NCI-H526 treated with DMSO at 0.1 percent for 48 hours (cell line): ENCODE results near the gene GRIN2D.

Source experiments
- DNase-seq: peaks from one replicate; lab custom pipeline; 2025; lab: John Stamatoyannopoulos, UW

GRIN2D gene

DNA sequence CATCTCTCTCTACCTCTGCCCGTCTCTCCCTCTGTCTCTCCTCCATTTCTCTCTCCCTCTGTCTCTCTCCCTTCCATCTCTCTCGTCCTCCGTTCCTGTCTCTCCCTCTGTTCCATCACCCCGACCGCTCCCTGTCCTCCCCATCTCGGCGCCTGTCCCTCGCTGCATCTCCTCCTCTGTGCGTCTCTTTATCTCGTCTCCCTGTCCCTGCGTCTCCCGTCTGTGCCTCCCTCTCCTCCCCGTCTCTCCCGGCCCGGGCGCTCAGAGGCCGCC, 4.6 kb downstream of the GRIN2D start:
- no peak for DNase-seq

DNA sequence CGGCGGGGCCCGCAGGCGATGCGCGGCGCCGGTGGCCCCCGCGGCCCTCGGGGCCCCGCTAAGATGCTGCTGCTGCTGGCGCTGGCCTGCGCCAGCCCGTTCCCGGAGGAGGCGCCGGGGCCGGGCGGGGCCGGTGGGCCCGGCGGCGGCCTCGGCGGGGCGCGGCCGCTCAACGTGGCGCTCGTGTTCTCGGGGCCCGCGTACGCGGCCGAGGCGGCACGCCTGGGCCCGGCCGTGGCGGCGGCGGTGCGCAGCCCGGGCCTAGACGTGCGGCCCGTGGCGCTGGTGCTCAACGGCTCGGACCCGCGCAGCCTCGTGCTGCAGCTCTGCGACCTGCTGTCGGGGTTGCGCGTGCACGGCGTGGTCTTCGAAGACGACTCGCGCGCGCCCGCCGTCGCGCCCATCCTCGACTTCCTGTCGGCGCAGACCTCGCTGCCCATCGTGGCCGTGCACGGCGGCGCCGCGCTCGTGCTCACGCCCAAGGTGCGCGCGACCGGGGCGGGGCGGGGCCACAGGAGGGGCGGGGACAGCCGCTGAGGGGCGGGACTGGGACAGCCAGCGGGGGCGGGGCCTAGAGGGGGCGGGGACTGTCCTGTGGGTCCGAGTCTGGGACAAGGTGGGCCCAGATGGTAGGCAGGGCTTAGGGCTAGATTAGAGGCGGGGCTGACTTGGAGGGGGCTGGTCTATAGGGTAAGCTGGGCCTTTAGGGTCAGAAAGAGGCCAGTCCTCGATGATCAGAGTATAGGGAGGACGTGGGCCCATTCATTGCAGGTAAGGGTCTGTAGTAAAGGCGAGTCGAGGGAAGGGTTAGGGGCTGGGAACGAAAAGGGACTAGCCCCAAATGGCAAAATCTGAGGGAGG, 5.1 kb downstream of the GRIN2D start:
- peak; percentile 51 for DNase-seq

DNA sequence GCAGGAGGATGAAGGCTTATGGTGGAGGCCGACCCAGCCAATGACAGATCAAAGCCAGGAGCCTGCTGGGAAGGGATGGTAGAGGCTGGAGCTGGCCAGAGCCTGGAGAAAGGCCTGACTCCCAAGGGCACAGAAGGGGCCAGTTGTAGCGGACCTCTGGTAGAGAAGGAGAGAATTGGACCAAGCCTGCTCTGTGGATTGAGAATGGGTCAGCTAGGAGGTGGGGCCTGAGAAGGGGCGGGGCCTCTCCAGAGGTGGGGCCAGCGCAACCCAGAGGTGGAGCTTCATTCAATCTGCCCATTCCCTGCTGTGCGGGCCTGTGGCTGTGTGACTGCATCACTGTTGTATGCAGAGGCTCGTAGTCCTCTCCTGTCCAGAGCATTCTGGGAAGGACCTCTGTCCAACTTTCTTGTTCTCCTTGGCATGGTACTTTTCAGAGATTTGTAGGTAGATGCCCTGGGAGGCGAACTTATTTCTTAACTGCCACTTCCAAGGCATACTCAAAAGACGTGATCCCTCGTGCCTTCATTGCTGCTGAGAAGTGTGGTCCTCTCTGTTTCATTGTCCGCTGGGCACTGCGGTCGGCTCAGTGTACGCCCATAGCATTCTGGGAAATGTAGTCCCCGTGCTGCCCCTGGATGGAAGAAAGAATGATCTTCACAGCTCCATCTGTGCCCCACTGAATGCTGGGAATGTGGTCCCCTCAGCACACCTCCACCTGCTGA, 6.7 kb downstream of the GRIN2D start:
- peak; percentile 71 for DNase-seq

DNA sequence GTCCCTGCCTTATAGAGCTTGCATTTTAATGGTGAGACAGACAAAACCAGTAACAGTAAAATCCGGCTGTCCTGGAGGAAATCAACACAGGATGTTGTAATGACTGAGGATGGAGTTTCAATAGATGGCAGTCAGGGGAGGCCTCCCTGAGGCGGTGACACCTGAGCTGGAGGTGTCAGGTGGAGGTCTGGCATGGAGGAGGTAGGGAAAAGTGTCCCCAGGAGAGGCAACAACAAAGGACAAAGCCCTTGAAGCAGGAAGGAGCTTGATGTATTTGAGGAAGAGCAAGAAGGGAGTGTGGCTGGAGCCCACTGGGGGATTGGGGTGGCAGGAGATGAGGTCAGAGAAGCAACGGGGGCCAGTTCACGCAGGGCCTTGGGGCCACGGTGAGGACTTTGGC, 7.8 kb downstream of the GRIN2D start:
- DNase-seq = no peak

DNA sequence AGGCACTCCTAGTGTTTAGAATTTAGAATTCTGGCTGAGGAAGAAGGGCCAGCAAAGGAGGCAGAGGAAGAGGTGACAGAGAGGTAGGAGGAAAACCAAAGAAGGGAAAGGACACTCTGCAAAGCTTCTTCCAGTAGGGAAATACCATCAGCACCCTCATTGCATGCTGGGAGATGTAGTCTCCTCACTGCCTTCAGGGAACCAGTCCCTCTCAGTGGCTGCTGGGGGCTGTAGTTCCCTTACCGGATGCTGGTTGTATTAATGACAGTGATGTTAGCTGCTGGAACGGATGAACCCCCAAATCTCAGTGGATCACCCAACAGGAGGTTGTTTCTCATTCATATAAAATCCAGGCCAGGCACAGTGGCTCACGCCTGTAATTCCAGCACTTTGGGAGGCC, 10.1 kb downstream of the GRIN2D start:
- peak; percentile 41 for DNase-seq

DNA sequence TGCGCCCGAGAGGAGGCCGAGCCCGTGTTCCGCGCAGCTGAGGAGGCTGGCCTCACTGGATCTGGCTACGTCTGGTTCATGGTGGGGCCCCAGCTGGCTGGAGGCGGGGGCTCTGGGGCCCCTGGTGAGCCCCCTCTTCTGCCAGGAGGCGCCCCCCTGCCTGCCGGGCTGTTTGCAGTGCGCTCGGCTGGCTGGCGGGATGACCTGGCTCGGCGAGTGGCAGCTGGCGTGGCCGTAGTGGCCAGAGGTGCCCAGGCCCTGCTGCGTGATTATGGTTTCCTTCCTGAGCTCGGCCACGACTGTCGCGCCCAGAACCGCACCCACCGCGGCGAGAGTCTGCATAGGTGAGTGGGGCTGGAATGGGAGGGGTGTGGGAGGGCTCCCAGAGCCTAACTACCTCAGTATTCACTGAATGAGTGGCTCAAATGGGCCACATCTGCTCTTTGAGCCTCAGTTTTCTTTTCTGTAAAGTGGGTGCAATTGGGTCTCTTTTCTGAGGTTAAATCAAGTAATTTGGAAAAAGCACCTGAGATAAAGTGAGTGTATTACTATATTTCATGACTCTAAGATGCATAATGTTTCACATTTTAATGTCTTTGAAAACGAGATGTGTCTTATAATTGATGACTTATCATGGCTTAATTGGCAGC, 11.7 kb downstream of the GRIN2D start:
- DNase-seq = no peak

DNA sequence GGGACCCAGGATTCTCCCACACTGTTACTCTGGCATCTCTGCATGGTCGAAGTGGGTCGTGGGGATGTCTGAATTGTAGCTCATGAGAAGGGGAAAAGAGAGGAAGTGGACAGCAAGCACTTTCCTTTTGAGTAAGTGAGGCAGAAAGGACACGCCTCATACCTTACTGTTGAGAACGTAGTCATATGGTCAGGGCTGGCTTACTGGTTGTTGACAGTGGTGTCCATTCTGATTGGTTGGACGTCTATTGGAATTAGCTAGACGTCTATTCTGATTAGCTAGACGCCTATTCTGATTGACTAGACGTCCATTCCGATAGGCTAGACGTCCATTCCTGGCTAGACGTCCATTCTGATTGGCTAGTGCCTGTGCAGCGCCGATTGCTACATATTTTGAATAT, 12.4 kb downstream of the GRIN2D start:
- no peak for DNase-seq

DNA sequence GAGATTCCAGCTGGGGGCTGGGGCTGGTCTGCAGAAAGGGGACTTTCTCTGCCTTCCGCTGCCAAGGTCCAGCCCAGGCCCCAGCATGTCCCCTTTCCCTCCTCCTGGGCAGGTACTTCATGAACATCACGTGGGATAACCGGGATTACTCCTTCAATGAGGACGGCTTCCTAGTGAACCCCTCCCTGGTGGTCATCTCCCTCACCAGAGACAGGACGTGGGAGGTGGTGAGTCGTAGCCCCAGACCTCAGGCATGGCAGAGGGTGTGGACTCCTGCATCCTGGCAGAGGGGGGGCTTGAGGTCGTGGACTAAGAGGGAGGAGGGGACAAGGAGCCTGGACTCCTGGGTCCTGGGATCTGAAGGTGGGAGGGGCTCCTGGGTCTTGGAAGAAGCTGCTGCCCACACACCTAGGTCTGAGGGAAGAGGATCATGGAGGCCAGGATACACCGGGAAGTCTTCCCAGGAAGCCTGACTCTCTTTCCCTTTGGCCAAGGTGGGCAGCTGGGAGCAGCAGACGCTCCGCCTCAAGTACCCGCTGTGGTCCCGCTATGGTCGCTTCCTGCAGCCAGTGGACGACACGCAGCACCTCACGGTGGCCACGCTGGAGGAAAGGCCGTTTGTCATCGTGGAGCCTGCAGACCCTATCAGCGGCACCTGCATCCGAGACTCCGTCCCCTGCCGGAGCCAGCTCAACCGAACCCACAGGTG, 20.6 kb downstream of the GRIN2D start:
- no peak for DNase-seq

DNA sequence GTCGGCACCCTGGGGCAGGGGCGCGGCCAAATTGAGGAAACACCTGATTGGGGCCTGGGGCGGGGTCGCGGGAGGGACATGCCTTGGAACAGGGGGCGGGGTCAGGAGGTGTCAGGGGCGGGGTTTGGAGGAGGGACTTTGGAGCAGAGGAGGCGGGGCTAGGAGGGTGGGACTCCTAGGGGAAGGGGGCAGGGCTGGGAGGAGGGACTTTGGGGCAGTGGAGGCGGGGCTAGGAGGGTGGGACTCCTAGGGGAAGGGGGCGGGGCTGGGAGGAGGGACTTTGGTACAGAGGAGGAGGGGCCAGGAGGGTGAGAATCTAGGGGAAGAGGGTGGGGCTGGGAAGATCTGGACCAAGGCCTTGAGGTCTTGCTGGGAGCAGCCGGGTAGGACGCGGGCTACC, 21.9 kb downstream of the GRIN2D start:
- DNase-seq = peak; percentile 40

DNA sequence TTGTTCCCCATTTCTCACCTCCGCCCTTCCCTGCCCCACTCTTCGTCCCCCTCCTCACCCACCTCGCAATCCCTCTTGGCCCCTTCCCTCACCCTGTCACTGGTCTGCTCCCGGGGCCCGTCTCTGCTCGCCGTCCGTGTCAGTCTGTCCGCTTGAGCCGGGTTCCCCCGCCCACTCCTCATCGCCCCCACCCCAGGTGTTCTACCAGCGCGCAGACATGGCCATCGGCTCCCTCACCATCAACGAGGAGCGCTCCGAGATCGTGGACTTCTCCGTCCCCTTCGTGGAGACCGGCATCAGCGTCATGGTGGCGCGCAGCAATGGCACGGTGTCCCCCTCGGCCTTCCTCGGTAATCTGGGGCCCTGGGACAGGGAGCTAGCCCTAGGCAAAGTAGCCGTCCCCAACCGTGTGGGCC, 22.3 kb downstream of the GRIN2D start:
- DNase-seq = no peak

DNA sequence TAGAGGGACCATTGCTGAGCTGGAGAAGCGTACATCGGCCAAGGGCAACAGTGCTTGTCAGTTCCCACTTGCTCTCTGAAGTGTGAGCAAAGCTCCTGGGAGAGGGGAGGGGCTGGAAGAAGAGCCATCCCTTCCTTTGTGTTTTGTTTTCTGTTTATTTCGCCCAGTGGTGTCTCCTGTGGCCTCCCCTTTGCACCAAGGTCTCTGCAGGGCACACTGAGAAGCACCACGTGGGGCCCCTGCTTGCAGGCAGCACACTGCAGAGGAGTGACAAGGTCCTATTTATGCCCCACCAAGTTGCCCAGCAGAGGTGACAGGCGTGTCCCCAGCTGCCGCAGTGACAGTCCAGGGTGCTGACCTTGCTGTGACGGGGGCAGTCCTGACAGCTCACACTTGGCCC, 24.0 kb downstream of the GRIN2D start:
- DNase-seq = no peak

DNA sequence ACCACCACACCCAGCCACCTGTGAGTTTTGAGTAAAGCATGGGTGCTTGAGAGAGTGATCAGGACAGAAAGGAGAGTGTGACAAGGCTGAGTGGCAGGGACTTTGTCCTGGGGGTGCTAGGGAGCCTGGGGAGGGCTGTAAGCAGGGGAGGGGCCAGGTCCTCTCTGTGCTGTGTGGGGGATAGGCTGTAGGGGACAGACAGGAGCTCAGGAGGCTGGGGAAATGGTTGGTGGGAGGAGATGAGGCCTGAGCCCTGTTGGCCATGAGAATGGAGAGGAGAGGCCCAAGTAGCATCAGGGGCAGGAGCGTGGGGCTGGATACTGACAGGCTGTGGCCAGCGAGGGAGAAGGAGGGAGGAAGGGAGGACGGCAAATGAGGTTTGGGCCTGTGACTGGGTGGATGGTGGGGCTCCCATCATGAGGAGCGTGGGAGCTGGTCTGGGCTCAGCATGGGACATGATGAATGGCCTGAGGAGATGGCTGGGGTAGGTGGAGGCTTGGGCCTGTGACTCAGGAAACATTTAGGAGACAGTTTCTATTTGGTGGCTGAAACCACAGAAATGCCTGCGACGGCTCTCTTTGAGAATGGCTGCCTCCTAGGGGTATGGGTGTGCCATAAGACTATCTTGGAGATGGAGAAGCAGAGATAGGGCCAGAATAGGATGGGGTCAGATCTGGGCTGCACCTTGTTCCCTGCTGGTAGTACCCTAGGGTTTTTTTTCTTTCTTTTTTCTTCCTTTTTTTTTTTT, 25.0 kb downstream of the GRIN2D start:
- no peak for DNase-seq

DNA sequence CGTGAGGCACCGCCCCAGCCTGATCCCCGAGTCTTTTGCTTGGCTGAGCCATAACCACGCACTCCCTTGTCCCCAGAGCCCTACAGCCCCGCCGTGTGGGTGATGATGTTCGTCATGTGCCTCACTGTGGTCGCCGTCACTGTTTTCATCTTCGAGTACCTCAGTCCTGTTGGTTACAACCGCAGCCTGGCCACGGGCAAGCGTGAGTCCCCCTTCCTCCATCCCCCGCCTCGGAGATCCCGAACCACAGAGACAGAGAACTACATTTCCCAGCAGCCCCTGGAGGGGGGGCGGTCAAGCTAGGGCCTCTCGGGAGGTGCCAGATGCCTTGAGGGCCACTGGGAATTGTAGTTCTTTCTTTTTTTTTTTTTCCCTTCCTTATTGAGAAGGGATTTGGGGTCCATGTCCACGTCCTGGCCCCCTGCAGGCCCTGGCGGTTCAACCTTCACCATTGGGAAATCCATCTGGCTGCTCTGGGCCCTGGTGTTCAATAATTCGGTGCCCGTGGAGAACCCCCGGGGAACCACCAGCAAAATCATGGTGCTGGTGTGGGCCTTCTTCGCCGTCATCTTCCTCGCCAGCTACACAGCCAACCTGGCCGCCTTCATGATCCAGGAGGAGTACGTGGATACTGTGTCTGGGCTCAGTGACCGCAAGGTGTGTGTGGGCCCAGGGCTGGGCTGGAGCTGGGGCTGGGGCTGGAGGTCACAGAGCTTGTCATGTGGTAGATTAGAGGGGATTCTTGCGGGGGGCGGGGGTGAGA, 25.9 kb downstream of the GRIN2D start:
- DNase-seq = no peak

DNA sequence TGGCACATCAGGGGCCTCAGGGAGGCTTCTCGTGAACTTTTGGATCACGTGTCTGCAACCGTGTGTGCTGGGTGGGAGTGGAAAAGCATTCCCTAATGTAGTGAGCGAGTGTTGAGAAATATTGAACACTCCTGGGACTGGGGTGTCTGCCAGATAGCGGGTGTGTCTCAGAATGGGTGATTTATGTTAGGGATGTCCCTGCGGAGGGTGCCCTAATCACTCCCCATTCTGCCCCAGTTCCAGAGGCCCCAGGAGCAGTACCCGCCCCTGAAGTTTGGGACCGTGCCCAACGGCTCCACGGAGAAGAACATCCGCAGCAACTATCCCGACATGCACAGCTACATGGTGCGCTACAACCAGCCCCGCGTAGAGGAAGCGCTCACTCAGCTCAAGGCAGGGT, 28.1 kb downstream of the GRIN2D start:
- DNase-seq = no peak

DNA sequence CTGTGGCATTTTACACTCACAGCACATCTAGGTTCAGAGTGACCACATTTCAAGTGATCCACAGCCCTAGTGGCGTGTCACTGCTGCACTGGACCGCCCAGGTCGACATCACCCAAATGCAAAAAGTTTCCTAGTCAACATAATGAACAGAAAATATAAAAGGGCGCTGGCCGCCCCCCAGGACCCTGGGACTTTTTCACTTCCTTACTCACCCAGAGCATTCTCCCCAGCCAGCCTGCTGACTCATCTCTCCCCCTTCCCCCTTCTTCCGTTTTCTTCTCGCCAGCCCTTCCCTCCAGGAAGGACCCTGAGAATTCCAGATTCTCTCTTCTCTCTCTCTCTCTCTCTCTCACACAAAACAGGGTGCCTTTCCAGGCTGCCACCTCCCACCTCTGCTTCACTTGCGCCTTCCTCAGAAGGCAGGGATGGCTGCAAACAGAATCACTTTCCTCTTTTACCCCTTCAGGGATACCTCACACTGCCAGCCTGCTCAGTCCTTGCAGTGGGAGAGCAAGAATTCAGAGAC, 31.3 kb downstream of the GRIN2D start:
- DNase-seq = no peak

DNA sequence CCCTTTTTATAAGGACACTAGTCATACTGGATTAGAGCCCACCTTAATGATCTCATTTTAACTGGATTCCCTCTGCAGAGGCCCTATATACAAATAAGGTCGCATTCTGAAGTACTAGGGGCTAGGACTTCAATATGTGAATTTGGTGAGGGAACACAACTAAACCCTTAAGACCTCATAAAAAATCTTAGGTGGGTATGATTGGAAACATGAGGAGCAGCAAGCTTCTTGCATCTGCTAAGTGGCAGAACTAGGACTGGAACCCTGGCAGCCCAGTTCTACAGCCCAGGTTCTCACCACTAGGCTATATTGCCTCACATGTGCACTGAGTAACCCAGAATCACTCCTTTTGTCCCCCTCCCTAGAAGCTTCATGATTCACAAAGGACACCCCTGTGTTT, 35.2 kb downstream of the GRIN2D start:
- DNase-seq = no peak

DNA sequence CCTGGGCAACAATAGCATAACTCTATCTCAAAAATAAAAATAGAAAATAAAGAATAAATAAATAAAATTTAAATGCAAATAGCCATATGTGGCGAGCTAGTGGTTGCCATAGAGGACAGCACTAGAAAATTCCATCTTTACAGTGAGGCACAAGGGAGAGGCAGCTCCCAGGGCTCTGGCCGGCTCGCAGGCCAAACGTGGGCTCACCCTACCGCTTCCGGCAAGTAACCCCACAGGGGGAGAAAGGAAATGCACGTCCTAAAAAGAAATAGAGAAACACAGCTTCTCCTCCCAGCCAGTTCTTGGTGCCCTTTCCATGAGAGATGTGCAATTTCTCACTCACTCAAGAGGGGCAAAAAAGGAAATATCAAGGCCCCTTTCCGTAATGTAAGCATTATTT, 39.9 kb downstream of the GRIN2D start:
- no peak for DNase-seq

DNA sequence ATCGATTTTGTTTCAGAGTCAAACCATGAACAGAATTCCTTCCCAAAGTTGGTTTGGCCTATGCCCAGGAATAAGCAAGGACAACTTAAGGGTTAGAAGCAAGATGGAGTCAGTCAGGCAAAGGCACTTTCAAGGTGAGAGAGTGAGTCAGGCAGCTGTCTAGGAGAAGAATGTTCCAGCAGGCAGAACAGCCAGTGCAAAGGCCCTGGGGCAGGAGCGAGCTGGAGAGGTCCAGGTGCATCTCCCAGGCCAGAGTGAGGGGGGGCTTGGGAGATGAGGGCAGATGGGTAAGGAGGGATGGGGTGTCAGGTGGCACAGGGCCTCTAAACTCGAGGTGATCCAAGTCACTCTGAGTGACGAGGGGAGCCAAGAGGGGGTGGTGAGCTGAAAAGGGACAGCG, 43.1 kb downstream of the GRIN2D start:
- DNase-seq = no peak

DNA sequence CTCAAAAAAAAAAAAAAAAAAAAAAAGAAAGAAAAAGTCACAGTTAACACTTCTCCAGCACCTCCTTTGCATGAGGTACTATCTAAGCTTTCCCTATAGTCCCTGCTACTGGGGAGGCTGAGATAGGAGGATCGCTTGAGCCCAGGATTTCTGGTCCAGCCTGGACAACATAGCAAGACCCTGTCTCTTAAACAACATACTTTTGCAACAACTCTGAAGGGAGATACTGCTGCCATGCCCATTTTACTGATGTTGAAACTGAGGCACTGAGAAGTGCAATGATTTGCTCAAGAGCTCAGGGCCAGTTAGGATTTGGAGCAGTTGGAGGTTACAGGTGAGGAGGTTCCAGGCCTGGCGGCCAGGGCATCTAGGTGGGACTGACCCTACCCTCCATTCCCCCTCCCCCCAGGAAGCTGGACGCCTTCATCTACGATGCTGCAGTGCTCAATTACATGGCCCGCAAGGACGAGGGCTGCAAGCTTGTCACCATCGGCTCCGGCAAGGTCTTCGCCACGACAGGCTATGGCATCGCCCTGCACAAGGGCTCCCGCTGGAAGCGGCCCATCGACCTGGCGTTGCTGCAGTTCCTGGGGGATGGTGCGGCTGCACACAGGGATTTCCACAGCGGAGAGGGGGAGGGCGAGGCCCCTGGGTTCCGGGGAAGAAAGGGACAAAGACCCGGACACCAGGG, 48.0 kb downstream of the GRIN2D start:
- no peak for DNase-seq
